Measurements from ENCODE around the gene HPGDS. TPM values are rescaled to one million over a fixed set of nuclear protein-coding genes. Genes with fewer than 3 reads are reported as not detected.

HPGDS gene
- total RNA-seq, 1 donor from 2014 or later: not detected

GRCh38 chr4:94378047-94378446 lies 35.4 kb upstream of the HPGDS start:
- no peaks in the 10 kb centered on the region for H3K9me3 Mint-ChIP-seq
- ATAC-seq (ENCODE audit: low read depth) (no peak), DNase-seq (no peak)
- H3K4me1 Mint-ChIP-seq: no peaks in the 10 kb centered on the region
- ChIA-PET POLR2A (no interaction called here), CTCF (interaction anchor here (2.5 kb wide), 1 partner anchor 29 kb away, joined by 7 read pairs; no protein-coding TSS in a partner anchor)
- intact Hi-C loops (cut with micrococcal nuclease): no loop called here
- H3K36me3 Mint-ChIP-seq (ENCODE audit: low read depth): no peaks in the 10 kb centered on the region
- no peak overlapping the region for H3K4me3 Mint-ChIP-seq
- H3K27ac Mint-ChIP-seq: no peak overlapping the region
- H3K27me3 Mint-ChIP-seq: peaks cover 11% of the 10 kb centered on the region
- TF ChIP-seq CTCF (IDR thresholded peaks at IDR 0.05): no peak

- Mint-ChIP-seq H3K9me3 (no peaks in the 10 kb centered on the region), H3K4me1 (no peaks in the 10 kb centered on the region), H3K36me3 (ENCODE audit: low read depth) (no peaks in the 10 kb centered on the region), H3K27me3 (peaks cover 11% of the 10 kb centered on the region), H3K4me3 (no peak overlapping the region), H3K27ac (no peak overlapping the region)
- intact Hi-C loops (cut with micrococcal nuclease): no loop called here
- TF ChIP-seq CTCF (IDR thresholded peaks at IDR 0.05): no peak
- no peak for ATAC-seq (ENCODE audit: low read depth)
- CTCF ChIA-PET: interaction anchor here (2.5 kb wide), 1 partner anchor 30 kb away, joined by 7 read pairs; no protein-coding TSS in a partner anchor
- POLR2A ChIA-PET: no interaction called here
- no peak for DNase-seq
Measured at GRCh38 chr4:94377294-94377693, 34.7 kb upstream of the HPGDS start.

- ATAC-seq (ENCODE audit: low read depth): no peak
- CTCF ChIA-PET: no interaction called here
- no peak overlapping the region for H3K27ac Mint-ChIP-seq
- H3K9me3 Mint-ChIP-seq: no peaks in the 10 kb centered on the region
- H3K36me3 Mint-ChIP-seq (ENCODE audit: low read depth): no peaks in the 10 kb centered on the region
- no peaks in the 10 kb centered on the region for H3K4me1 Mint-ChIP-seq
- no peak overlapping the region for H3K4me3 Mint-ChIP-seq
- DNase-seq: no peak
- intact Hi-C loops (cut with micrococcal nuclease): no loop called here
- peaks cover 11% of the 10 kb centered on the region for H3K27me3 Mint-ChIP-seq
- POLR2A ChIA-PET: no interaction called here
- no peak for TF ChIP-seq CTCF (IDR thresholded peaks at IDR 0.05)
Measured at GRCh38 chr4:94375364-94375763, 32.7 kb upstream of the HPGDS start.

GRCh38 chr4:94373752-94374151 lies 31.1 kb upstream of the HPGDS start:
- no peak overlapping the region for H3K27ac Mint-ChIP-seq
- H3K27me3 Mint-ChIP-seq: peaks cover 15% of the 10 kb centered on the region
- intact Hi-C loops (cut with micrococcal nuclease): no loop called here
- no peak overlapping the region for H3K4me3 Mint-ChIP-seq
- ChIA-PET CTCF (no interaction called here), POLR2A (no interaction called here)
- H3K36me3 Mint-ChIP-seq (ENCODE audit: low read depth): no peaks in the 10 kb centered on the region
- DNase-seq: no peak
- no peak for TF ChIP-seq CTCF (IDR thresholded peaks at IDR 0.05)
- no peaks in the 10 kb centered on the region for H3K9me3 Mint-ChIP-seq
- H3K4me1 Mint-ChIP-seq: no peaks in the 10 kb centered on the region
- ATAC-seq (ENCODE audit: low read depth): no peak

- intact Hi-C loops (cut with micrococcal nuclease): no loop called here
- DNase-seq: no peak
- no peak overlapping the region for H3K4me3 Mint-ChIP-seq
- ATAC-seq (ENCODE audit: low read depth): no peak
- H3K27me3 Mint-ChIP-seq: peaks cover 15% of the 10 kb centered on the region
- no peaks in the 10 kb centered on the region for H3K36me3 Mint-ChIP-seq (ENCODE audit: low read depth)
- no peaks in the 10 kb centered on the region for H3K4me1 Mint-ChIP-seq
- H3K9me3 Mint-ChIP-seq: no peaks in the 10 kb centered on the region
- no peak for TF ChIP-seq CTCF (IDR thresholded peaks at IDR 0.05)
- POLR2A ChIA-PET: no interaction called here
- no peak overlapping the region for H3K27ac Mint-ChIP-seq
- CTCF ChIA-PET: no interaction called here
Measured at GRCh38 chr4:94372991-94373390, 30.4 kb upstream of the HPGDS start.
